ENCODE results near the gene GABPB2. TPM values are rescaled to one million over a fixed set of nuclear protein-coding genes. Genes with fewer than 3 reads are reported as not detected.

Gene GABPB2
- total and polyA plus RNA-seq, 2 experiments from 2014 or later, result 1.1 to 2.6 TPM

DNA sequence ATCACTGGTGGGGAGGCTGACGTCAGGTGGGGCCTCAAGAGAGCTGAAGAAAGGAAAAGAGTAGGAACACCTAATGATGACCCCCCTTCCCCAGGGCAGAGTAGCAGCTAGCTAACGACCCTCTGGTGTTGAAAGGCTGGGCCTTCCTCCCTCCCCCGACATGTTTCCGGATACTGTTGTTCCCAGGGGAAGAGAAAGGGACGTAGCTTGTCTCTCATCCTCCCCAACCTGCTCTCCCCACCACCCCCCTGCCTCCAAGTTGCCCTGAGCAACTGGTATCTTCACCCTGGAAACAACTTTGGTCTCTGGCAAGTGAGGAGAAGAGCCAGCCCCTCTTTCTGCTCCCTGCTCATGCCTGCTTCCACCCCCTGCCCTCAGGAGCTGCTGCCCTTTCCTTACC is 73.4 kb downstream of the GABPB2 start (continued):
- TF ChIP-seq, protein P1, sequence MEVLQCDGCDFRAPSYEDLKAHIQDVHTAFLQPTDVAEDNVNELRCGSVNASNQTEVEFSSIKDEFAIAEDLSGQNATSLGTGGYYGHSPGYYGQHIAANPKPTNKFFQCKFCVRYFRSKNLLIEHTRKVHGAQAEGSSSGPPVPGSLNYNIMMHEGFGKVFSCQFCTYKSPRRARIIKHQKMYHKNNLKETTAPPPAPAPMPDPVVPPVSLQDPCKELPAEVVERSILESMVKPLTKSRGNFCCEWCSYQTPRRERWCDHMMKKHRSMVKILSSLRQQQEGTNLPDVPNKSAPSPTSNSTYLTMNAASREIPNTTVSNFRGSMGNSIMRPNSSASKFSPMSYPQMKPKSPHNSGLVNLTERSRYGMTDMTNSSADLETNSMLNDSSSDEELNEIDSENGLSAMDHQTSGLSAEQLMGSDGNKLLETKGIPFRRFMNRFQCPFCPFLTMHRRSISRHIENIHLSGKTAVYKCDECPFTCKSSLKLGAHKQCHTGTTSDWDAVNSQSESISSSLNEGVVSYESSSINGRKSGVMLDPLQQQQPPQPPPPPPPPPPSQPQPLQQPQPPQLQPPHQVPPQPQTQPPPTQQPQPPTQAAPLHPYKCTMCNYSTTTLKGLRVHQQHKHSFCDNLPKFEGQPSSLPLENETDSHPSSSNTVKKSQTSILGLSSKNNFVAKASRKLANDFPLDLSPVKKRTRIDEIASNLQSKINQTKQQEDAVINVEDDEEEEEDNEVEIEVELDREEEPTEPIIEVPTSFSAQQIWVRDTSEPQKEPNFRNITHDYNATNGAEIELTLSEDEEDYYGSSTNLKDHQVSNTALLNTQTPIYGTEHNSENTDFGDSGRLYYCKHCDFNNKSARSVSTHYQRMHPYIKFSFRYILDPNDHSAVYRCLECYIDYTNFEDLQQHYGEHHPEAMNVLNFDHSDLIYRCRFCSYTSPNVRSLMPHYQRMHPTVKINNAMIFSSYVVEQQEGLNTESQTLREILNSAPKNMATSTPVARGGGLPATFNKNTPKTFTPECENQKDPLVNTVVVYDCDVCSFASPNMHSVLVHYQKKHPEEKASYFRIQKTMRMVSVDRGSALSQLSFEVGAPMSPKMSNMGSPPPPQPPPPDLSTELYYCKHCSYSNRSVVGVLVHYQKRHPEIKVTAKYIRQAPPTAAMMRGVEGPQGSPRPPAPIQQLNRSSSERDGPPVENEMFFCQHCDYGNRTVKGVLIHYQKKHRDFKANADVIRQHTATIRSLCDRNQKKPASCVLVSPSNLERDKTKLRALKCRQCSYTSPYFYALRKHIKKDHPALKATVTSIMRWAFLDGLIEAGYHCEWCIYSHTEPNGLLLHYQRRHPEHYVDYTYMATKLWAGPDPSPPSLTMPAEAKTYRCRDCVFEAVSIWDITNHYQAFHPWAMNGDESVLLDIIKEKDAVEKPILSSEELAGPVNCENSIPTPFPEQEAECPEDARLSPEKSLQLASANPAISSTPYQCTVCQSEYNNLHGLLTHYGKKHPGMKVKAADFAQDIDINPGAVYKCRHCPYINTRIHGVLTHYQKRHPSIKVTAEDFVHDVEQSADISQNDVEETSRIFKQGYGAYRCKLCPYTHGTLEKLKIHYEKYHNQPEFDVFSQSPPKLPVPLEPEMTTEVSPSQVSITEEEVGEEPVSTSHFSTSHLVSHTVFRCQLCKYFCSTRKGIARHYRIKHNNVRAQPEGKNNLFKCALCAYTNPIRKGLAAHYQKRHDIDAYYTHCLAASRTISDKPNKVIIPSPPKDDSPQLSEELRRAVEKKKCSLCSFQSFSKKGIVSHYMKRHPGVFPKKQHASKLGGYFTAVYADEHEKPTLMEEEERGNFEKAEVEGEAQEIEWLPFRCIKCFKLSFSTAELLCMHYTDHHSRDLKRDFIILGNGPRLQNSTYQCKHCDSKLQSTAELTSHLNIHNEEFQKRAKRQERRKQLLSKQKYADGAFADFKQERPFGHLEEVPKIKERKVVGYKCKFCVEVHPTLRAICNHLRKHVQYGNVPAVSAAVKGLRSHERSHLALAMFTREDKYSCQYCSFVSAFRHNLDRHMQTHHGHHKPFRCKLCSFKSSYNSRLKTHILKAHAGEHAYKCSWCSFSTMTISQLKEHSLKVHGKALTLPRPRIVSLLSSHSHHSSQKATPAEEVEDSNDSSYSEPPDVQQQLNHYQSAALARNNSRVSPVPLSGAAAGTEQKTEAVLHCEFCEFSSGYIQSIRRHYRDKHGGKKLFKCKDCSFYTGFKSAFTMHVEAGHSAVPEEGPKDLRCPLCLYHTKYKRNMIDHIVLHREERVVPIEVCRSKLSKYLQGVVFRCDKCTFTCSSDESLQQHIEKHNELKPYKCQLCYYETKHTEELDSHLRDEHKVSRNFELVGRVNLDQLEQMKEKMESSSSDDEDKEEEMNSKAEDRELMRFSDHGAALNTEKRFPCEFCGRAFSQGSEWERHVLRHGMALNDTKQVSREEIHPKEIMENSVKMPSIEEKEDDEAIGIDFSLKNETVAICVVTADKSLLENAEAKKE (CRISPR knock-in tag; IDR thresholded peaks at IDR 0.05), result no peak
- TF ChIP-seq POLR2AphosphoS5 (IDR thresholded peaks at IDR 0.05; ENCODE audit: low read depth), result no peak
- TF ChIP-seq EZH2phosphoT487 (IDR thresholded peaks at IDR 0.05; ENCODE audit: unreplicated experiment), result no peak
- TF ChIP-seq, protein P2, sequence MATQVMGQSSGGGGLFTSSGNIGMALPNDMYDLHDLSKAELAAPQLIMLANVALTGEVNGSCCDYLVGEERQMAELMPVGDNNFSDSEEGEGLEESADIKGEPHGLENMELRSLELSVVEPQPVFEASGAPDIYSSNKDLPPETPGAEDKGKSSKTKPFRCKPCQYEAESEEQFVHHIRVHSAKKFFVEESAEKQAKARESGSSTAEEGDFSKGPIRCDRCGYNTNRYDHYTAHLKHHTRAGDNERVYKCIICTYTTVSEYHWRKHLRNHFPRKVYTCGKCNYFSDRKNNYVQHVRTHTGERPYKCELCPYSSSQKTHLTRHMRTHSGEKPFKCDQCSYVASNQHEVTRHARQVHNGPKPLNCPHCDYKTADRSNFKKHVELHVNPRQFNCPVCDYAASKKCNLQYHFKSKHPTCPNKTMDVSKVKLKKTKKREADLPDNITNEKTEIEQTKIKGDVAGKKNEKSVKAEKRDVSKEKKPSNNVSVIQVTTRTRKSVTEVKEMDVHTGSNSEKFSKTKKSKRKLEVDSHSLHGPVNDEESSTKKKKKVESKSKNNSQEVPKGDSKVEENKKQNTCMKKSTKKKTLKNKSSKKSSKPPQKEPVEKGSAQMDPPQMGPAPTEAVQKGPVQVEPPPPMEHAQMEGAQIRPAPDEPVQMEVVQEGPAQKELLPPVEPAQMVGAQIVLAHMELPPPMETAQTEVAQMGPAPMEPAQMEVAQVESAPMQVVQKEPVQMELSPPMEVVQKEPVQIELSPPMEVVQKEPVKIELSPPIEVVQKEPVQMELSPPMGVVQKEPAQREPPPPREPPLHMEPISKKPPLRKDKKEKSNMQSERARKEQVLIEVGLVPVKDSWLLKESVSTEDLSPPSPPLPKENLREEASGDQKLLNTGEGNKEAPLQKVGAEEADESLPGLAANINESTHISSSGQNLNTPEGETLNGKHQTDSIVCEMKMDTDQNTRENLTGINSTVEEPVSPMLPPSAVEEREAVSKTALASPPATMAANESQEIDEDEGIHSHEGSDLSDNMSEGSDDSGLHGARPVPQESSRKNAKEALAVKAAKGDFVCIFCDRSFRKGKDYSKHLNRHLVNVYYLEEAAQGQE (IDR thresholded peaks at IDR 0.05; ENCODE audit: unreplicated experiment), result no peak

All from GM23338 (cell line).